ENCODE measurements around the gene TRIM50. TPM values are rescaled to one million over a fixed set of nuclear protein-coding genes. Genes with fewer than 3 reads are reported as not detected.
A peak's percentile ranks its signal among the peaks of the same experiment; 100 is the strongest.
"Not testable (repeated sequence)": the region's sequence is repeated elsewhere in the genome, so short reads cannot be mapped to it uniquely, and the experiment has no call there.

The TRIM50 gene
- total RNA-seq, 1 donor from 2014 or later = 0.31 TPM

GRCh38 chr7:73350306-73351068 is 22.6 kb upstream of the TRIM50 start:
- peak; percentile 63 for DNase-seq

- DNase-seq = no peak
These were observed 21.9 kb upstream of the TRIM50 start for GRCh38 chr7:73349763-73350162.

GRCh38 chr7:73345951-73346350 is 18.1 kb upstream of the TRIM50 start:
- DNase-seq = no peak

- no peak for DNase-seq
These were observed 17.7 kb upstream of the TRIM50 start for GRCh38 chr7:73345538-73345937.

GRCh38 chr7:73343671-73344380 is 15.9 kb upstream of the TRIM50 start:
- no peak for DNase-seq

- DNase-seq = peak; percentile 84
These were observed 14.8 kb upstream of the TRIM50 start for GRCh38 chr7:73342645-73343044.

- no peak for DNase-seq
These were observed 14.0 kb upstream of the TRIM50 start for GRCh38 chr7:73341877-73342276.

GRCh38 chr7:73340514-73340913 is 12.6 kb upstream of the TRIM50 start:
- no peak for DNase-seq

- no peak for DNase-seq
These were observed 10.4 kb upstream of the TRIM50 start for GRCh38 chr7:73338321-73338720.

GRCh38 chr7:73332447-73332846 is 4.6 kb upstream of the TRIM50 start:
- no peak for DNase-seq

- no peak for DNase-seq
These were observed 2.9 kb upstream of the TRIM50 start for GRCh38 chr7:73330772-73331171.

GRCh38 chr7:73329861-73330581 is 2.1 kb upstream of the TRIM50 start:
- no peak for DNase-seq

- no peak for DNase-seq
These were observed 814 bp upstream of the TRIM50 start for GRCh38 chr7:73328696-73329095.

- DNase-seq = not testable (repeated sequence)
These were observed 433 bp downstream of the TRIM50 start for GRCh38 chr7:73327449-73327848.

- DNase-seq = not testable (repeated sequence)
These were observed 2.5 kb downstream of the TRIM50 start for GRCh38 chr7:73325424-73325823.

GRCh38 chr7:73324081-73324845 is 3.6 kb downstream of the TRIM50 start:
- peak; percentile 65 for DNase-seq

- DNase-seq = not testable (repeated sequence)
These were observed 4.3 kb downstream of the TRIM50 start for GRCh38 chr7:73323434-73324080.

- peak; percentile 38 for DNase-seq
These were observed 7.9 kb downstream of the TRIM50 start for GRCh38 chr7:73320009-73320408.

- not testable (repeated sequence) for DNase-seq
These were observed 8.3 kb downstream of the TRIM50 start for GRCh38 chr7:73319541-73319940.

- DNase-seq = not testable (repeated sequence)
These were observed 9.2 kb downstream of the TRIM50 start for GRCh38 chr7:73318656-73319204.

- DNase-seq = no peak
These were observed 11.4 kb downstream of the TRIM50 start for GRCh38 chr7:73316521-73316920.
